HG03571 (cell line): Measurements from ENCODE around the gene FYCO1.

Source experiments
- ATAC-seq: cut with Tn5 transposase; IDR thresholded peaks from one replicate; pipeline ENCODE4 v1.9.1; 2021; ENCODE audit not compliant: unreplicated experiment

FYCO1 gene

DNA sequence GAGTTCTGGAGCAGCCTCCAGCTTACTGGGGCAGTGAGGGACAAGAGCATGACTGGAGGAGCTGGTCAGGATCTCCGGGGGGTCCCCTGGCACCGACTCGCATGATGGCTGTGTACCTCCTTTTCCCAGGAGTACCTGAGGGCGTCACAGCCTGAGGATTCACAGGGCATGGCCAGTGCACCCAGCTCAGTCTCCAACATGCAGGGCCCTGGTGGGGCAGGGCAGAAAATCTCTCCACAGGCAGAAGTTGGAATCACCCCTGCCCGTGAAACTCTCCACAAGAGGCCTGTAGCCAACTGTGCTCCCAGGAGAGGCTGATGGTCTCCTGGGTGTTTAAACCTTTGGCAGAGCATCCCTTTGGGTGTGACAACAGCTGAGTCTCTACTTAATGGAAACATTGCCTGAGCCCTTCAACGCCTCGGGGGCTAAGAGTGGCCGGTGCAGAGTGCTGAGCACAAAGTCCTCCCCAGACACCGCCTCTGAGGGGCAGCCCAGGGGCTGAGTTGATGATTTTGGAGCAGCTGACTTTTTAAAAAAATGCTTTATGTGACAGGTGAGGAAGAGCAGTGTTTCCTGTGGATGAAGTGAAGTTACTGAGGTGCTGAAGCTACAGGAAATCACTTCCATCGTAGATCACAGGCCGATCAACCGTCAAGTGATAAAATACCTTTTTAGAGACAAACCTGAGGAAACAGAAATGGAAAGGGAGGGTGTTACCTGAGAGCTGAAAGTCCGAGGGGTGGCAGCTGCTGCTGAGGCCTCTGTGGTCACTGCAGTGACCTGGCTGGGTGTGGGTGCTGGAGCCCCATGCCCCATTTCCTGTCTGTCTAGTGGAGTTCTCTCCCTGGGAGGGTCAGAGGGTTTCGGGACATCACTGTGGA lies 74.2 kb downstream of the FYCO1 start:
- no peak for ATAC-seq

DNA sequence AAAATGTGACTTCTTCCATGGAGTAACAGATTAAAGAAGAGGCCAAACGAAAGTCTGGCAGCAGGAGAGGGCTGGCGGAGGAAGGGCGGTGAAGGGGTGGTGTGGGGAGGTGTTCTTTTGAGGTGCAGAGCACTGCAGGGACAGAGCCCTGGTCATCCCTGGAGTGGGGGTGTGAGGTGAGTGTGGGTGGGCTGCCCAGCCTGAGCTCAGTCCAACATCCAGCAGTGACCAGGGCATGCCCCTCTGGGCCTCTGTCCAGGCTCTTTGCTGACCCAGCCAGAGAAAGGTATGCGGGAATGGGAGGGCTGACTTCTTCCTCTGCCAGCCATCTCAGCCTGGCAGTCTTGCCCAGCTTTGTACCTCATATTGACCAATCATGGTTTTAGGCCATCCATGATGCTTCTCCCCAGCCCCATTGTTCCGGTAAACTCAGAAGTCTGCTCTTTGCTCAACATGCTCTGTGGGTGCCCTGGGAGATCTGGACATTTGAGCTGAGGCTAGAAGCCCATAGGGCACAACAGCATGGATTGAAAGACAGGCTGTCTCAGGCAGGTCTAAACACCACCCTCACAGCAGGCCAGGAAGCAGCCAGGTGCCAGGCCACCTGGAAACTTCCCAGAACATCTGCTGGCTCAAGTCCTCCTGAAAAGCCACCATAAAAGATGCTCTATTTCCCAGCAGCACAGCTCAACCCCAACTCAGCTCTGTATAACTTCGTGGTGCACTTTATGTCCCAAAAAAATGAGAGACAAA lies 78.3 kb downstream of the FYCO1 start:
- no peak for ATAC-seq

- ATAC-seq: peak; percentile 89
Observed at GRCh38 chr3:45915518-45916231, 79.9 kb downstream of the FYCO1 start.

GRCh38 chr3:45915059-45915439 lies 80.6 kb downstream of the FYCO1 start:
- no peak for ATAC-seq

GRCh38 chr3:45914362-45915058 lies 81.1 kb downstream of the FYCO1 start:
- no peak for ATAC-seq

- ATAC-seq: no peak
Observed at GRCh38 chr3:45912435-45912834, 83.2 kb downstream of the FYCO1 start.

- no peak for ATAC-seq
Observed at GRCh38 chr3:45911511-45912226, 84.0 kb downstream of the FYCO1 start.

GRCh38 chr3:45910892-45911291 lies 84.7 kb downstream of the FYCO1 start:
- no peak for ATAC-seq

GRCh38 chr3:45909542-45909941 lies 86.1 kb downstream of the FYCO1 start:
- ATAC-seq: no peak

- ATAC-seq: no peak
Observed at GRCh38 chr3:45908761-45909160, 86.9 kb downstream of the FYCO1 start.

GRCh38 chr3:45907769-45908705 lies 87.6 kb downstream of the FYCO1 start:
- no peak for ATAC-seq

DNA sequence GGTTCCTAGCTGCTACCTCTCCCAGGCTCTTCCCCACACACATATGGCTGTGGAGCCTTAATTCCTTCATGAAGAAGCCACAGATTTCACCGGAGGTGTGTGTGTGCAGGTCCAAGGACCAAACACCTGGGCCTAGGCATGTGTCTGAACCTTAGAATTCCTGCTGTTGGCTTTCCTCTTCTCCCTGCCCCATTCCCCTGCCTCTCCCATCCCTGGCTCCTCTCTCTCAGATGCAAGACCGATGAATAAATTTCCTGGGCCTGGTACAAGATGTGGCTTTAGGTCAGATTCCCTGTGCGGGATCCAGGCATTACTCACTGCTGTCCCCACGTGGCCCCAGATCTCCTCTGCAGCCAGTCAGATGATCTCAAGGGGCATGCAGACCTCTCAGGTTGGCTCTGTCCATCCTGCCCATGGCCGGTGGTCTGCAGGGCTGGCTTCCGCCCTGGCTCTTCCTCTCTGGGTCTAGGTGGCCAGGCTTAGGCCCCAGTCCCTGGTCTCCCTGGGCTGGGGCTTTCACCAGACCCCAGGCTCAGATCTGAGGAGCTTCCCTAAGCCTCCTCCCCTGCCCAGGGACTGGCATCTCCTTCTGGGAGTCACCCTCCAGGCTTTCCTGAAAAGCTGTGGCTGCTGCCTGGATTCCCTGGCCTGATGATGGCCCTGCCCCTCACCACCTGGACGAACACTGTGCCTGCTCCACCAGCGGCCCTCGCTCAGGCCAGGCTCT lies 88.8 kb downstream of the FYCO1 start:
- no peak for ATAC-seq

DNA sequence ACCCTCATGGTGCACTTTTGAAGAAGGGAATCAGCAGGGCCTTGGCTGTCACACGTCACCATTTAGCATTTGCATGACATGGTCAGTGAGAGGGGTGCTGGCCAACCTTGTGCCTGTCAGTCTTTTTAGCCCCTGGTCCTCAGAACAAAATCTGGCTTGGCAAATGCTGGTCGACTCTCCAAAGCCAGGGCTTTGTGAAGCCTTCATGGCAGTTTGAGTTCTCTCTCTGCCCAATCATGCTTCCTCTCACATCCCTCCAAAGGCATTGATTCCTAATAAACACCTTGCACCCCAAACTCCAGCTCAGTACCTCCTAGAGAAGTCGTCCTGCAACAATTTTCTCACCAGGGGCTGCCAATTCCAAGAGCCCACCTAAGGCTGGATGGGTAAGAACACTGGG lies 89.9 kb downstream of the FYCO1 start:
- ATAC-seq: no peak

DNA sequence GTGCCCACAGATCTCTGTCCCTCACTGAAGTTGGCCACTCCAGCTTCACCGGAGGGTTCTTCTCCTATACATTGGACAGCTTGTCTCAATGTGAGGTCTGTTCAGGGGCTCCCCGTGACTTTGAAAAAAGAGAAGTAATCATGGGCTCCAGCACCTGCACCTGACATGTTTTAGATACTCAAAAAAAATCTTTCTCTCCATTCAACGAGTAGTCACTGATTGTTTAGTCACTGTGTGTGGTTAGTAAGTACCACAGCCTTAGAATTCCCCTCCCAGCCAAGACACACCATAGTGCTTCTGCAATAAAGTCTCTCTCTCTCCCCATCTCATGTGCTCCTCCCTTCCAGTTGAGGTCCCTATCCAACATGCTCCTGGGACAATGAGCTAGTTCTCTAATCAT lies 90.7 kb downstream of the FYCO1 start:
- no peak for ATAC-seq

DNA sequence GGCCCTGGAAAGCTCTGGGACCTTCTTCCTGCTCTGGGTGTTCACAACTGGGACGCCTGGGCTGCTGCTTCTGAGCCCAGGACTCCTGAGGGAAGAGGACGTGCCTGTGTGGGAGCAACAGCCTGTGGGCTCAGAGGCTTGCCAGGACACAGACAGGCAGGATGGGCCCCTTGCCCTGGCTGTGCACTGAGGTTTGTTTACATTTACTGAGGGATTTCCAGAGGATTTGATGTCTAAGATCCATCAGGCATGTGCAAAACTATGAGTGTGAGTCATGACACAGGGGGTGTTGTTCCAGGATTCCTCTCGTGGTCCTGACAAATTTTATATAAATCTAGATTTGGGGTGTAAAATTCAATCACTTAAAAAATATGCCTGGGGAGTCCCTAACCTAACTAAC lies 98.7 kb downstream of the FYCO1 start:
- ATAC-seq: no peak

DNA sequence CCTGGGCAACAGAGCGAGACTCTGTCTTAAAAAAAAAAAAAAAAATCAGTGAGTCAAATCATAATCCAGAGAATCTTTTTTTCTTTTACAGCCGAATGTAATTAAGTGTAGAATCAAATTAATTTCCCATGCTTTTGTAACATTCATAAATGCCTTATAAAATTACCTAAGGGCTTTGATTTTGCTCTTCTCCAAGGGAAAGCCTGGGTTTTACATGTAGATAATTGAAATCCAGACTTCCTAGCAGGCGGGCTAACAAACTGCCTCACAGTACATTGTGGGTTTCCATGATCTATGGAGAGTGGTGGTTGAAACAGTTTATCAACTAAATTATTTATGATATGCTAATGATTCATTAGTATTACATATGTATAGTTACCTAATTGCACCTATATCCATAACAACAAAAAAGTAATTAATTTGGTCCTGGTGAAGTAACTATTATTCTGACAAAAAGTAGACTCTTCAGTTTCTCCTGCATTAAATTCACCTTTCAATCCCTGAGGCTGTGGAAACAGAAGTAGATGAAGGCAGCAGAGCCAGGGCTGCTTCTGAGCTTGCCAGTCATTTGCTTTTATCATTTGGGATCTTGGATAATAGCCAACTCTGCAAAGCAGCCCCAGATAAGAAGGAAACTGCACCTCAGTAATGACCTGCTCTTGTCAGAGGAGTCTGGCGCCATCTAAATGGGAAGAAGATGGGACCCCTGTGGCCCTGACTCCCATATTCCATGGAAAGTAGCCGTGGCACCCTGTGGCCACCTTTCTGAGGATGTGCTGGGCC lies 99.7 kb downstream of the FYCO1 start:
- ATAC-seq: no peak

DNA sequence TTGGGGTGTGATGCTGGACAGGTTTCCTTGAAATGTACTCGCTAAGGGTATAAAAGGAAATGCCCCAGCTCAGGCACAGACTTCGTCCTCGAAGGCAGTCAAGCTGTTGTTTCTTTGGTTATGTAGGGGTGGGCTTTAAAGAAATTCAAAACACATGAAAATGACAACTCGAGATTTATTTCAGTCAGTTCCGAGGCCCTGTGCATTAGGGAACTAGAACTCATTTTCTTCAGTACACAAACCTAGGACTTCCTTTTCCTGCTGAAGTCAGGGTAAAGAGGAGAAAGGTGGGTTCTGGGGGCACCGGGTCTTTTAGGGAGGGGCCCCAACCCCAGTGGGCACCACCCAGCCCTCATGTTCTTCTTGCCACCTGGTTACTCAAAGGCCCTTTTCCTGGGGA lies 101.6 kb downstream of the FYCO1 start:
- no peak for ATAC-seq

- ATAC-seq: no peak
Observed at GRCh38 chr3:45892161-45892560, 103.5 kb downstream of the FYCO1 start.
